ENCODE results near the gene CD300LG. TPM values are rescaled to one million over a fixed set of nuclear protein-coding genes. Genes with fewer than 3 reads are reported as not detected.

Gene CD300LG
- total RNA-seq, 1 donor from 2014 or later = not detected

DNA sequence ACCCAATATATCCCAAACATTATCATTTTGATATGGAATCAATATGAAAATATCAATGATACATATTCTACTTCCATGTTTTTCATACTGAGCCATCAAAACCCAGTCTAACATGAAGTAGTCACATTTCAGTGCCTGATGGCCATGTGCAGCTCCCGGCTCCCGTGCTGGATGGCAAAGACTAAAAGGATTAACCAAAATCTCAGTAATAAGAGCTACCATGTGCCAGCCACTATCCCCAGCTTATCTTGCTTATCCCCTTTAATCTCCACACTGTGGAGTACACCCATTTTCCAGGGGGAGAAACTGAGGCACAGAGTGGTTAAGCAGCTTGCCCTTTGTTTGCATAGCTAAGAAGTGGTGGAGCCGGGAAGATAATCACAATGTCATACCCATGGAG is 9.2 kb downstream of the CD300LG start:
- Histone ChIP-seq H3K4me3 (ENCODE audit: low read depth, low read length) (no peak overlapping the region), H3K36me3 (ENCODE audit: control insufficient read depth, insufficient read depth, low read length) (no peaks in the 10 kb centered on the region), H3K27me3 (ENCODE audit: control insufficient read depth, insufficient read depth, low read length) (peaks cover 16% of the 10 kb centered on the region)
- DNase-seq (ENCODE audit: low read depth) = no peak
- no peak for FAIRE-seq
- TF ChIP-seq, protein P1, sequence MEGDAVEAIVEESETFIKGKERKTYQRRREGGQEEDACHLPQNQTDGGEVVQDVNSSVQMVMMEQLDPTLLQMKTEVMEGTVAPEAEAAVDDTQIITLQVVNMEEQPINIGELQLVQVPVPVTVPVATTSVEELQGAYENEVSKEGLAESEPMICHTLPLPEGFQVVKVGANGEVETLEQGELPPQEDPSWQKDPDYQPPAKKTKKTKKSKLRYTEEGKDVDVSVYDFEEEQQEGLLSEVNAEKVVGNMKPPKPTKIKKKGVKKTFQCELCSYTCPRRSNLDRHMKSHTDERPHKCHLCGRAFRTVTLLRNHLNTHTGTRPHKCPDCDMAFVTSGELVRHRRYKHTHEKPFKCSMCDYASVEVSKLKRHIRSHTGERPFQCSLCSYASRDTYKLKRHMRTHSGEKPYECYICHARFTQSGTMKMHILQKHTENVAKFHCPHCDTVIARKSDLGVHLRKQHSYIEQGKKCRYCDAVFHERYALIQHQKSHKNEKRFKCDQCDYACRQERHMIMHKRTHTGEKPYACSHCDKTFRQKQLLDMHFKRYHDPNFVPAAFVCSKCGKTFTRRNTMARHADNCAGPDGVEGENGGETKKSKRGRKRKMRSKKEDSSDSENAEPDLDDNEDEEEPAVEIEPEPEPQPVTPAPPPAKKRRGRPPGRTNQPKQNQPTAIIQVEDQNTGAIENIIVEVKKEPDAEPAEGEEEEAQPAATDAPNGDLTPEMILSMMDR (IDR thresholded peaks at IDR 0.05; ENCODE audit: insufficient read depth, low read length, severe bottlenecking) = no peak

DNA sequence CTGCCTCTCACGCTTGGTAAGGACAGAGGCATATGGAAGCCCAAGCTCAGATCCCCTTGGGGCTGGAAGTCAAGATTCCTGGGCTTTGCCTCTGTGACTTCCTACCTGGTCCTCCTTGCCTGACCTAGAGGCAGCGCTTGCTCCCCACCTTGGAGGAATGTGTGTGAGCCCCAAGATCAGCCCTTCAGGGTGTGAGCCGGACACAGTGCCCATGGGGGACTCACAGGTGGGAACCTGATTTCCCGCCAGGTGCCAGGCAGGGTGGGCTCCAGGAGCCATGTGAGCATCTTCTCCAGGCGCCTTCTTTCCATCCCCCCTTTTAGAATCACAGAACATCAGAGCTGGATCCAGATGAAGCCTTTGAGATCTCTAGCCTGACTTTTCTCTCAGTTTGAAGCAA is 10.2 kb downstream of the CD300LG start:
- H3K4me3 ChIP-seq (ENCODE audit: low read depth, low read length) = no peak overlapping the region
- TF ChIP-seq, protein P1 (IDR thresholded peaks at IDR 0.05; ENCODE audit: insufficient read depth, low read length, severe bottlenecking) = no peak
- DNase-seq (ENCODE audit: low read depth) = no peak
- FAIRE-seq = no peak
- H3K36me3 ChIP-seq (ENCODE audit: control insufficient read depth, insufficient read depth, low read length) = no peaks in the 10 kb centered on the region
- peaks cover 16% of the 10 kb centered on the region for H3K27me3 ChIP-seq (ENCODE audit: control insufficient read depth, insufficient read depth, low read length)

DNA sequence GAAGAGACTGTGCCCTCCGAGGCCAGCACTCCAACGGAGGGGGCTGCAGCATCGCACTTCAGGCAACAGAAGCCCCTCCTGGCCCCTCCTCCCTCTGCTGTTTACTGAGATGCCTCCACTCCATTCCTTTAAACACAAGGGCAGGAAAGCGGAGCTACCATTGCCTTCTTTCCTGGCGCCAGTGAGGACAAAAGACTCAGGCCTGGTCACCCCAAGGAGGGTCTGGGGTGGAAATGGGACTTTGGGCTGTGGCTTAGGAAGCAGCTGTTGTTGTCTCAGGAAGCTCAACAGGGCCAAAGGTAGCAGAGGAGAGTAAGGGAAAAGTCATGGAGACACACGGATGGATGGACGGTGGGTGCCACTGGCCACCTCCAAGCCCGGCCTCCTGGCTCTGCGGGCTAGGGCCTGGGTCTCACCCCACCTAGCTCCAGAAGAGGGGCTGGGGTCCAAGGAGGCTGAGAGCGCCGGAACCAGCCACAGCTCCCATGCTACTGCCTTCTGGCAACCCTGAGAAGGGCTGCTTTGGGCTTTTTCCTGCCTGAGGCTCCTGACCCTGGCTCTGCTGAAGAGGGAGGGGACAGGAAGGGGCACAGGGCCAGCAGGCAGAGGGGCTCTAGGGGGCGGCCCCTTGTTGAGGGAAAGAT is 11.1 kb downstream of the CD300LG start:
- Histone ChIP-seq H3K27me3 (ENCODE audit: control insufficient read depth, insufficient read depth, low read length) (peaks cover 17% of the 10 kb centered on the region), H3K36me3 (ENCODE audit: control insufficient read depth, insufficient read depth, low read length) (no peaks in the 10 kb centered on the region), H3K4me3 (ENCODE audit: low read depth, low read length) (no peak overlapping the region)
- DNase-seq (ENCODE audit: low read depth) (no peak), FAIRE-seq (no peak)
- TF ChIP-seq, protein P1 (IDR thresholded peaks at IDR 0.05; ENCODE audit: insufficient read depth, low read length, severe bottlenecking) = no peak

DNA sequence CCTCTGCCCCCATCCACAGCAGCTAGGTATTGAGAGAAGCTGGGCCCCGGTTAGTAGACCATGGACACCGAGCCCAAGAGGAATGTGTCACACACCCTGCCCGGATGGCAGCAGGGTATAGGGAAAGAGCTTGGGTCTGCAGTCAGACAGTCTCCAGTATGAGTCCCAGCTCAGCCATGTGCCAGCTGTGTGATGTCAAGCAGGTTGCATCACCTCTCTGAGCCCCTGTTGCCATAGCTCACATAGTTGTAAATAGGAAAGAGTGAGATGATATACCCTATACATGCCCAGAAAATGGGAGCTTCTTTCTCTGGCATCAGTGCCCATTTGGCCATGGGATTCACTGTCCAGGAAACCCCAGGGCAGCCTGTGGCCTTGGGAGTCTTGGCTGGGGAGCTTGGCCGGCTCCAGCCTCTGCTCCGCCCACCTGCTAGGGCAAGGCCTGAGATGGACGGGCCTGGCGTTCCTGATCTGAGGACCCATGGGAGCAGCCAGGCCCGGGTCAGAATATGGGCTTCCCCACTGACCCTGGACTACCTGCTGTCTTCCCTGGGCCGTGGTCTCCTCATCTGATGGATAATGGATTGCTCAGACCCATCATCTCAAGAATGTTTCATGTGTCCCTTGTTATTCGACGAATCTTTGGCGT is 13.2 kb downstream of the CD300LG start:
- FAIRE-seq = no peak
- Histone ChIP-seq H3K4me3 (ENCODE audit: low read depth, low read length) (no peak overlapping the region), H3K27me3 (ENCODE audit: control insufficient read depth, insufficient read depth, low read length) (peaks cover 17% of the 10 kb centered on the region), H3K36me3 (ENCODE audit: control insufficient read depth, insufficient read depth, low read length) (no peaks in the 10 kb centered on the region)
- DNase-seq (ENCODE audit: low read depth) = no peak
- TF ChIP-seq, protein P1 (IDR thresholded peaks at IDR 0.05; ENCODE audit: insufficient read depth, low read length, severe bottlenecking) = no peak

DNA sequence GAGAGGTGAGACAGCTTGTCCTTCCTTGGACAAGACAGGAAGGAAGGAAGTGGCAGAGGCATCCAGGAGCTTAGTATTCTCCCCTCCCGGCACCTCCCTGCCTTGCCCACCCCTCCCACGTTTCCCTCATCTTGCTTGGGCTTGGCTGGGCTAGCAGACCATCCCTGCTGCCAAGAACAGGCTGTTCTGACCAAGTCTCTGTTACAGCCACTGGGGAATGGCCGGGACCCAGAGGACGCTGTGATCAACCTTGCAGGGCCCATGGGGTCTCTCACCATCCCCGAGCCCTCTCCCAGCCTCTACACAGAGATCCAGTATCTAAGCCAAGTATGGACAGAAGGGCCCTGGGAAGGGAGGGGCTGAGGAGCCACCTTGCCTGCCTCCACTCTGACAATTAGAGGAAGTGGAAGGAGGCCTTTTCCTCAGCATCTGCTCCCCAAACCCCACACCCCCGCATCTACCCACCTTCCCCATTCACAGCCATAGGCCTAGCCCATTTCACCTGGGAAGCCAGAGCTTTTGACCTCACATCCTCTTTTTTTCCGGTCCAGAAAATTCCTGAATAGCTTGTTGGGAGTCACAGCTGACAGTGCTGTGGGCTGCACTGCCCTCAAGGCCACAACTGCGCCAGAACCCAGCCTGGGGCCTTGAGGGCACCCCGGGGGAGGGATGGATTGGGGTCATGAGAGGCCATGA is 14.1 kb downstream of the CD300LG start:
- DNase-seq (ENCODE audit: low read depth) (no peak), FAIRE-seq (no peak)
- TF ChIP-seq, protein P1 (IDR thresholded peaks at IDR 0.05; ENCODE audit: insufficient read depth, low read length, severe bottlenecking) = no peak
- H3K36me3 ChIP-seq (ENCODE audit: control insufficient read depth, insufficient read depth, low read length) = no peaks in the 10 kb centered on the region
- H3K4me3 ChIP-seq (ENCODE audit: low read depth, low read length) = no peak overlapping the region
- peaks cover 17% of the 10 kb centered on the region for H3K27me3 ChIP-seq (ENCODE audit: control insufficient read depth, insufficient read depth, low read length)

Measured in bronchial epithelial cell (primary cell).